T follicular helper cell (primary cell): ENCODE results near the gene RHBDL1.
"Not testable (repeated sequence)": the region's sequence is repeated elsewhere in the genome, so short reads cannot be mapped to it uniquely, and the experiment has no call there.

Experiments
- DNase-seq: peaks from one replicate; pipeline ENCODE4 v3.0.0-alpha.2; 2020; ENCODE audit warnings: low read depth

Gene RHBDL1

GRCh38 chr16:684961-685696 is 9.7 kb downstream of the RHBDL1 start:
- DNase-seq, result no peak

- DNase-seq, result no peak
Observed at GRCh38 chr16:685967-686366, 10.5 kb downstream of the RHBDL1 start.

- DNase-seq, result no peak
Observed at GRCh38 chr16:686459-687260, 11.2 kb downstream of the RHBDL1 start.

- DNase-seq, result no peak
Observed at GRCh38 chr16:687499-687898, 12.0 kb downstream of the RHBDL1 start.

- no peak for DNase-seq
Observed at GRCh38 chr16:689175-689897, 13.9 kb downstream of the RHBDL1 start.

- DNase-seq, result not testable (repeated sequence)
Observed at GRCh38 chr16:691242-691641, 15.8 kb downstream of the RHBDL1 start.

- DNase-seq, result no peak
Observed at GRCh38 chr16:692356-693108, 17.1 kb downstream of the RHBDL1 start.

GRCh38 chr16:693364-693763 is 17.9 kb downstream of the RHBDL1 start:
- DNase-seq, result no peak

GRCh38 chr16:693766-694165 is 18.3 kb downstream of the RHBDL1 start:
- DNase-seq, result no peak

- DNase-seq, result no peak
Observed at GRCh38 chr16:694187-694862, 18.9 kb downstream of the RHBDL1 start.

GRCh38 chr16:694863-695354 is 19.4 kb downstream of the RHBDL1 start:
- no peak for DNase-seq

- DNase-seq, result peak; percentile 55
Observed at GRCh38 chr16:695355-696089, 20.1 kb downstream of the RHBDL1 start.

GRCh38 chr16:698911-699671 is 23.6 kb downstream of the RHBDL1 start:
- no peak for DNase-seq

- no peak for DNase-seq
Observed at GRCh38 chr16:700684-701584, 25.5 kb downstream of the RHBDL1 start.

GRCh38 chr16:702341-702740 is 26.9 kb downstream of the RHBDL1 start:
- no peak for DNase-seq

GRCh38 chr16:703406-703805 is 27.9 kb downstream of the RHBDL1 start:
- no peak for DNase-seq

GRCh38 chr16:704047-704446 is 28.6 kb downstream of the RHBDL1 start:
- DNase-seq, result no peak

GRCh38 chr16:704552-705380 is 29.3 kb downstream of the RHBDL1 start:
- DNase-seq, result no peak
